ENCODE data around the gene GYS1. TPM values are rescaled to one million over a fixed set of nuclear protein-coding genes. Genes with fewer than 3 reads are reported as not detected.

GYS1 gene
- polyA plus RNA-seq, 1 donor from 2014 or later, result 12.9 TPM

DNA sequence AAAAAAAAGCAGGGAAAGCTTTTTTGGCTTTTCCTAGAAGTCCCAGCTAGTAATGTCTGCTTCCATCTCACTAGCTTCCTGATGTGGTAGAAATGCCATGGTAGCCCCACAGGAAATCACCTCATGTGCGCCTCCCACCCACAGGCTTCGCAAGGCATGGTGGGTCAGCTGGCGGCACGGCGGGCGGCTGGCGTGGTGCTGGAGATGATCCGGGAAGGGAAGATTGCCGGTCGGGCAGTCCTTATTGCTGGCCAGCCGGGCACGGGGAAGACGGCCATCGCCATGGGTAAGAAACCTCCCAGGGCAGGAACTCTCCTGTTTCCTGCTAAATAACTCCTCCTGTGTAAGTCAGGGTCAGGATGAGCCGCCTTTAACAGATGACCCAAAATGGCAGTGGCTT, 11.0 kb upstream of the GYS1 start:
- Histone ChIP-seq H3K9me3 (ENCODE audit: low read length) (no peaks in the 10 kb centered on the region), H3K79me2 (replicated peaks; ENCODE audit: insufficient read depth, low read length) (no peaks in the 10 kb centered on the region), H3K9me2 (ENCODE audit: insufficient read depth, low read length) (no peaks in the 10 kb centered on the region), H3K9ac (ENCODE audit: low read length) (no peak overlapping the region), H3K27ac (ENCODE audit: low read length) (no peak overlapping the region), H3K4me2 (ENCODE audit: low read length) (no peak overlapping the region), H4K20me1 (ENCODE audit: insufficient read depth) (no peaks in the 10 kb centered on the region), H3K36me3 (ENCODE audit: insufficient read depth, low read length) (no peaks in the 10 kb centered on the region), H3K27me3 (ENCODE audit: insufficient read depth, low read depth, low read length) (no peaks in the 10 kb centered on the region), H3K4me3 (ENCODE audit: low read length) (no peak overlapping the region), H3F3A (ENCODE audit: insufficient read depth, low read length, poor library complexity, severe bottlenecking) (no peaks in the 10 kb centered on the region), H2AFZ (ENCODE audit: low read depth, low read length) (no peak overlapping the region)
- TF ChIP-seq SMC3 (conservative IDR thresholded peaks at IDR 0.05; ENCODE audit: poor library complexity), result no peak
- TF ChIP-seq, protein P1, sequence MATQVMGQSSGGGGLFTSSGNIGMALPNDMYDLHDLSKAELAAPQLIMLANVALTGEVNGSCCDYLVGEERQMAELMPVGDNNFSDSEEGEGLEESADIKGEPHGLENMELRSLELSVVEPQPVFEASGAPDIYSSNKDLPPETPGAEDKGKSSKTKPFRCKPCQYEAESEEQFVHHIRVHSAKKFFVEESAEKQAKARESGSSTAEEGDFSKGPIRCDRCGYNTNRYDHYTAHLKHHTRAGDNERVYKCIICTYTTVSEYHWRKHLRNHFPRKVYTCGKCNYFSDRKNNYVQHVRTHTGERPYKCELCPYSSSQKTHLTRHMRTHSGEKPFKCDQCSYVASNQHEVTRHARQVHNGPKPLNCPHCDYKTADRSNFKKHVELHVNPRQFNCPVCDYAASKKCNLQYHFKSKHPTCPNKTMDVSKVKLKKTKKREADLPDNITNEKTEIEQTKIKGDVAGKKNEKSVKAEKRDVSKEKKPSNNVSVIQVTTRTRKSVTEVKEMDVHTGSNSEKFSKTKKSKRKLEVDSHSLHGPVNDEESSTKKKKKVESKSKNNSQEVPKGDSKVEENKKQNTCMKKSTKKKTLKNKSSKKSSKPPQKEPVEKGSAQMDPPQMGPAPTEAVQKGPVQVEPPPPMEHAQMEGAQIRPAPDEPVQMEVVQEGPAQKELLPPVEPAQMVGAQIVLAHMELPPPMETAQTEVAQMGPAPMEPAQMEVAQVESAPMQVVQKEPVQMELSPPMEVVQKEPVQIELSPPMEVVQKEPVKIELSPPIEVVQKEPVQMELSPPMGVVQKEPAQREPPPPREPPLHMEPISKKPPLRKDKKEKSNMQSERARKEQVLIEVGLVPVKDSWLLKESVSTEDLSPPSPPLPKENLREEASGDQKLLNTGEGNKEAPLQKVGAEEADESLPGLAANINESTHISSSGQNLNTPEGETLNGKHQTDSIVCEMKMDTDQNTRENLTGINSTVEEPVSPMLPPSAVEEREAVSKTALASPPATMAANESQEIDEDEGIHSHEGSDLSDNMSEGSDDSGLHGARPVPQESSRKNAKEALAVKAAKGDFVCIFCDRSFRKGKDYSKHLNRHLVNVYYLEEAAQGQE (IDR thresholded peaks at IDR 0.05; ENCODE audit: borderline replicate concordance), result no peak
- no peak for TF ChIP-seq RAD21 (conservative IDR thresholded peaks at IDR 0.05)
- TF ChIP-seq TAF1 (IDR thresholded peaks at IDR 0.05; ENCODE audit: low read depth), result no peak
- no peak for TF ChIP-seq EP300 (conservative IDR thresholded peaks at IDR 0.05; ENCODE audit: poor library complexity, severe bottlenecking)
- no peak for TF ChIP-seq EZH2 (IDR thresholded peaks at IDR 0.05; ENCODE audit: borderline replicate concordance, insufficient read depth, low read length, poor library complexity, severe bottlenecking)
- TF ChIP-seq POLR2AphosphoS5 (IDR thresholded peaks at IDR 0.05), result no peak
- no peak for TF ChIP-seq MXI1 (conservative IDR thresholded peaks at IDR 0.05; ENCODE audit: poor library complexity, severe bottlenecking)
- TF ChIP-seq, protein P2, sequence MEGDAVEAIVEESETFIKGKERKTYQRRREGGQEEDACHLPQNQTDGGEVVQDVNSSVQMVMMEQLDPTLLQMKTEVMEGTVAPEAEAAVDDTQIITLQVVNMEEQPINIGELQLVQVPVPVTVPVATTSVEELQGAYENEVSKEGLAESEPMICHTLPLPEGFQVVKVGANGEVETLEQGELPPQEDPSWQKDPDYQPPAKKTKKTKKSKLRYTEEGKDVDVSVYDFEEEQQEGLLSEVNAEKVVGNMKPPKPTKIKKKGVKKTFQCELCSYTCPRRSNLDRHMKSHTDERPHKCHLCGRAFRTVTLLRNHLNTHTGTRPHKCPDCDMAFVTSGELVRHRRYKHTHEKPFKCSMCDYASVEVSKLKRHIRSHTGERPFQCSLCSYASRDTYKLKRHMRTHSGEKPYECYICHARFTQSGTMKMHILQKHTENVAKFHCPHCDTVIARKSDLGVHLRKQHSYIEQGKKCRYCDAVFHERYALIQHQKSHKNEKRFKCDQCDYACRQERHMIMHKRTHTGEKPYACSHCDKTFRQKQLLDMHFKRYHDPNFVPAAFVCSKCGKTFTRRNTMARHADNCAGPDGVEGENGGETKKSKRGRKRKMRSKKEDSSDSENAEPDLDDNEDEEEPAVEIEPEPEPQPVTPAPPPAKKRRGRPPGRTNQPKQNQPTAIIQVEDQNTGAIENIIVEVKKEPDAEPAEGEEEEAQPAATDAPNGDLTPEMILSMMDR (IDR thresholded peaks at IDR 0.05; ENCODE audit: poor library complexity, severe bottlenecking), result no peak

DNA sequence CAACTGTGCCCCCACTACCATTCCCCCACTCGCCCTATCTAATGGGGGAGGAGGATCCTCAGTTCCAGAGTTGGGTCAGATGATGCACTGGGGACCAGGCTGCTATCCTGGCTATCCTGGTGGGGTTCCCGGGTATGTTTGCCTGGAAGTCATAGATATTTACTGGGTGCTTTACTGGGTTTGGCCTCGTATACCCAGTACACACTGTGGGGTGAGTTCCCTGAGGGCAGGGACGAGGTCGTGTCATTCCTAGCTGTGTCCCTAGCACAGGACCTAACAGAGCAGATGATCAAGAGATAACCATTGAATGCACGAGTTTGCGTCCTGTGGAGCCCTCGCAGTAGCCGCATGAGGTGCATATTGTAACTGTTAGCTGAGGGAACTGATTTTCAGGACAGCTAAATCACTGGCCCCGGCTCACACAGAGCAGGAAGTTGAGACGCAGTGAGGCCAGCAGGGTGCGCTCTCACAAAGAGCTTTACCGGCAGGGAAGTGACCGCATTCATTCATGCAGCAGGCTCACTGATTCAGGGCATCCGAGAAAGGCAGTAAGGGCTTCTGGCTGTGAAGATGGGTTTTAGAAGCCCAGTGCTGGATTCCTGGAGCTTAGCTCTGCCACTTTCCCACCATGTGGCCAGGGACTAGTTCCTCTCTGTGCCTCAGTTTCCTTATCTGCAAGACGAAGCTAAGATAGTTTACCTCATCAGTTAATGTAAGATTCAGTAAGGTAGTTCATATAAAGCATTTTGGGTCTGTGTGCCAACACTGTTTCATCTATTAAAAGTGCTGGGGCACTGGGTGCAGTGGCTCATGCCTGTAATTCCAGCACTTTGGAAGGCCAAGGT, 6.6 kb upstream of the GYS1 start:
- TF ChIP-seq, protein P2 (IDR thresholded peaks at IDR 0.05; ENCODE audit: poor library complexity, severe bottlenecking), result peak; percentile 62
- peak; percentile 32 for TF ChIP-seq SMC3 (conservative IDR thresholded peaks at IDR 0.05; ENCODE audit: poor library complexity)
- TF ChIP-seq TAF1 (IDR thresholded peaks at IDR 0.05; ENCODE audit: low read depth), result no peak
- TF ChIP-seq RAD21 (conservative IDR thresholded peaks at IDR 0.05), result peak; percentile 50

More for the DNA sequence above, 6.6 kb upstream of the GYS1 start:
- no peak overlapping the region for H3K9ac ChIP-seq (ENCODE audit: low read length)
- no peak overlapping the region for H3K27ac ChIP-seq (ENCODE audit: low read length)
- no peaks in the 10 kb centered on the region for H4K20me1 ChIP-seq (ENCODE audit: insufficient read depth)
- H3K36me3 ChIP-seq (ENCODE audit: insufficient read depth, low read length), result no peaks in the 10 kb centered on the region
- H3K4me2 ChIP-seq (ENCODE audit: low read length), result no peak overlapping the region
- no peaks in the 10 kb centered on the region for H3K9me2 ChIP-seq (ENCODE audit: insufficient read depth, low read length)
- no peaks in the 10 kb centered on the region for H3K9me3 ChIP-seq (ENCODE audit: low read length)
- peaks cover 9% of the 10 kb centered on the region for H3K79me2 ChIP-seq (replicated peaks; ENCODE audit: insufficient read depth, low read length)
- no peaks in the 10 kb centered on the region for H3K27me3 ChIP-seq (ENCODE audit: insufficient read depth, low read depth, low read length)
- H3K4me3 ChIP-seq (ENCODE audit: low read length), result no peak overlapping the region
- no peaks in the 10 kb centered on the region for H3F3A ChIP-seq (ENCODE audit: insufficient read depth, low read length, poor library complexity, severe bottlenecking)
- H2AFZ ChIP-seq (ENCODE audit: low read depth, low read length), result no peak overlapping the region
